ENCODE measurements around the gene GPC3. TPM values are rescaled to one million over a fixed set of nuclear protein-coding genes. Genes with fewer than 3 reads are reported as not detected.
"Not testable (repeated sequence)": the region's sequence is repeated elsewhere in the genome, so short reads cannot be mapped to it uniquely, and the experiment has no call there.

Gene GPC3
- total RNA-seq, 1 experiment from 2014 or later: 32.4 TPM

- Mint-ChIP-seq H3K27ac (no peak overlapping the region), H3K9me3 (no peaks in the 10 kb centered on the region), H3K27me3 (ENCODE audit: low read depth) (no peaks in the 10 kb centered on the region), H3K4me3 (no peak overlapping the region), H3K4me1 (no peaks in the 10 kb centered on the region), H3K36me3 (no peaks in the 10 kb centered on the region)
- DNase-seq (ENCODE audit: low spot score): no peak
- ChIA-PET CTCF (interaction anchor here (1.2 to 2.7 kb wide), 3 partner anchors 48 to 227 kb away, joined by 3 to 73 read pairs (median 6); no protein-coding TSS in a partner anchor), POLR2A (interaction anchor here (1.0 kb wide), 1 partner anchor 221 kb away, joined by 4 read pairs; no protein-coding TSS in a partner anchor)
- ATAC-seq: no peak
- TF ChIP-seq SMAD4 (CRISPR knock-in tag; IDR thresholded peaks at IDR 0.05): no peak
- TF ChIP-seq GABPB1 (CRISPR knock-in tag; IDR thresholded peaks at IDR 0.05): no peak
- TF ChIP-seq ZNF671 (CRISPR knock-in tag; IDR thresholded peaks at IDR 0.05): no peak
- TF ChIP-seq PRDM15 (CRISPR knock-in tag; IDR thresholded peaks at IDR 0.05): no peak
- no peak for TF ChIP-seq NR1H2 (CRISPR knock-in tag; IDR thresholded peaks at IDR 0.05)
- no peak for TF ChIP-seq PRRX2 (CRISPR knock-in tag; IDR thresholded peaks at IDR 0.05)
- TF ChIP-seq CDX4 (CRISPR knock-in tag; IDR thresholded peaks at IDR 0.05; ENCODE audit: borderline replicate concordance): no peak
- TF ChIP-seq IRF2 (CRISPR knock-in tag; IDR thresholded peaks at IDR 0.05; ENCODE audit: borderline replicate concordance, low read depth): no peak
- TF ChIP-seq HMGXB4 (CRISPR knock-in tag; IDR thresholded peaks at IDR 0.05): no peak
- no peak for TF ChIP-seq MLX (CRISPR knock-in tag; IDR thresholded peaks at IDR 0.05)
- no peak for TF ChIP-seq ZNF232 (CRISPR knock-in tag; IDR thresholded peaks at IDR 0.05)
- TF ChIP-seq ZNF423 (CRISPR knock-in tag; IDR thresholded peaks at IDR 0.05): no peak
- no peak for TF ChIP-seq SOX15 (CRISPR knock-in tag; IDR thresholded peaks at IDR 0.05)
- TF ChIP-seq PREB (CRISPR knock-in tag; IDR thresholded peaks at IDR 0.05; ENCODE audit: borderline replicate concordance): no peak
- no peak for TF ChIP-seq E2F4 (CRISPR knock-in tag; IDR thresholded peaks at IDR 0.05; ENCODE audit: borderline replicate concordance, low read depth)
- TF ChIP-seq KAT7 (CRISPR knock-in tag; IDR thresholded peaks at IDR 0.05; ENCODE audit: borderline replicate concordance): no peak
- TF ChIP-seq NR3C1 (CRISPR knock-in tag; conservative IDR thresholded peaks at IDR 0.05; ENCODE audit: low read depth): no peak
- TF ChIP-seq JAZF1 (CRISPR knock-in tag; IDR thresholded peaks at IDR 0.05): no peak
- no peak for TF ChIP-seq ZNF138 (CRISPR knock-in tag; conservative IDR thresholded peaks at IDR 0.05)
Observed at GRCh38 chrX:134019567-134020206, 34.3 kb upstream of the GPC3 start.

- DNase-seq (ENCODE audit: low spot score); H3K36me3 Mint-ChIP-seq; H3K9me3 Mint-ChIP-seq; H3K4me3 Mint-ChIP-seq; H3K27ac Mint-ChIP-seq; ATAC-seq; H3K4me1 Mint-ChIP-seq; CTCF ChIA-PET; POLR2A ChIA-PET; H3K27me3 Mint-ChIP-seq (ENCODE audit: low read depth): not testable (repeated sequence)
Observed at GRCh38 chrX:134016309-134016708, 30.9 kb upstream of the GPC3 start.

GRCh38 chrX:134015510-134015909 is 30.1 kb upstream of the GPC3 start:
- H3K9me3 Mint-ChIP-seq; H3K4me3 Mint-ChIP-seq; POLR2A ChIA-PET; H3K27ac Mint-ChIP-seq; CTCF ChIA-PET; H3K27me3 Mint-ChIP-seq (ENCODE audit: low read depth); DNase-seq (ENCODE audit: low spot score); H3K4me1 Mint-ChIP-seq; ATAC-seq; H3K36me3 Mint-ChIP-seq: not testable (repeated sequence)
